Stimulated activated CD4-positive, alpha-beta T cell treated with anti-CD3 and anti-CD28 coated beads, Interleukin-15, amount 100 ng/mL, for 24 hours (primary cell): ENCODE results near the gene PARD6B.
"Not testable (repeated sequence)": the region's sequence is repeated elsewhere in the genome, so short reads cannot be mapped to it uniquely, and the experiment has no call there.

ENCODE experiments used
- DNase-seq: peaks from one replicate; pipeline ENCODE4 v3.0.0-alpha.2; 2020

The PARD6B gene

GRCh38 chr20:50704514-50704913, 26.9 kb upstream of the PARD6B start:
- DNase-seq = no peak

DNA sequence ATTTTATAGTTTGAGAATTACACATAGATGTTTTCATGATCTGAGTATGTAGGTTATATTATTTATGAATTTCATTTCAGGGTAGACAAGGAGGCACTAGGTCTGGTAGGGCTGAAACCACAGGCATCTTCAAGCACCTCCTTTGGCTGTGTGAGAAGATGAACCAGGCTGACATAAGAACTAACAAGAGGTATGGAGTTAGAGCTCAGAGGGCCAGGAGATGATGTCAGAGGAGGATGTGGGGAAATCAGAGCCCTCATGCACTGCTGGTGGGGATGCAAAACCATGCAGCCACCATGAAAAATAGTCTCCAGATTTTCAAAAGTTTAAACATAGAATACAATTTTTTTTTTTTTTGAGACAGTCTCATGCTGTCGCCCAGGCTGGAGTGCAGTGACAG, 26.4 kb upstream of the PARD6B start:
- no peak for DNase-seq

GRCh38 chr20:50708845-50709635, 22.3 kb upstream of the PARD6B start:
- DNase-seq = no peak

- DNase-seq = no peak
Observed at GRCh38 chr20:50709636-50709973, 21.8 kb upstream of the PARD6B start.

DNA sequence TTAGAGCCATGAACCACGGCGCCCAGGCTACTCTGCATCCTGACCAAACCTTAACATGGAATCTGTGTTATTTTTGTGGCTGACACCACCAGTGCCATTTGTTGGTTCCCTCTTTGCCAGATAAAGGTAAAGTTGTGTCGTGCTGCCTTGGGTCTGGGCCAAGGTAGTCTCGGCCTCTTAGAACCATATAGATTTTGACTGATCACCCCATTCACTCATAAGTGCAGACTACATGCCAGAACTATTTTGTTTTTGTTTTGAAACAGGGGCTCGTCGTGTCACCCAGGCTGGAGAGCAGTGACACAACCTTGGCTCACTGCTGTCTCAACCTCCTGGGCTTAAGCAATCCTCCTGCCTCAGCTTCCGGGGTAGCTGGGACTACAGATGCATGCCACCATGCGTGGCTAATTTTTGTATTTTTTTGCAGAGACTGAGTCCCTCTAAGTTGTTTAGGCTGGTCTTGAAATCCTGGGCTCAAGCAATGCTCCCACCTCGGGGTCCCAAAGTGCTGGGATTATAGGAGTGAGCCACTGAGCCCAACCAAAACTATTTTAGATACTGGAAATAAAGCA, 20.8 kb upstream of the PARD6B start:
- DNase-seq = no peak

DNA sequence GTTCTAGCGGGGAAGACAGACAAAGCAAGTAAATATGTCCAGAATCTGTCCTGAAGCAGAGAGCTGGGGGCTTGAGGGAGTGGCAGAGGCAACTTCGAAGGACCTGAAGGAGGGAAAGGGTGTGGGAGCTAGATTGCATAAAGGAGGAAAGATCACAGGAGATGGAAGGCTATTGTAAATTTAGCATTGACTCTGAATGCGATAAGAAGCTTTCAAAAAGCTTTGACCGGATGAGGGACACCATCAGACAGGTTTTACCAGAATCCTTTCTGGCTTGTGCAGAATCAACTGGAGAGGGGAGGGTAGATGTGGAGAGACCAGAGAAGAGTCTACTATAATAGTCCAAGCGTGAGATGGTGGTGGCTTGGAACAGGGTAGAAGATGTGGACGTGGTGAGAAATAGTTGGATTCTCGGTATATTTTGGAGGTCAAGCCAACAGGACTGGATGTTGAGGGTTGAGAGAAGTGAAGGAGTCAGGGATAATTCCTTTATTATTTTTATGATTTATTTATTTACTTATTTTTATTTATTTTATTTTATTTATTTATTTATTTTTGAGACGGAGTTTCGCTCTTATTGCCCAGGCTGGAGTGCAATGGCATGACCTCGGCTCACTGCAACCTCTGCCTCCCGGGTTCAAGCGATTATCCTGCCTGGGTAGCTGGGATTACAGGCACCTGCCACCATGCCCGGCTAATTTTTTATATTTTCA, 20.1 kb upstream of the PARD6B start:
- no peak for DNase-seq

DNA sequence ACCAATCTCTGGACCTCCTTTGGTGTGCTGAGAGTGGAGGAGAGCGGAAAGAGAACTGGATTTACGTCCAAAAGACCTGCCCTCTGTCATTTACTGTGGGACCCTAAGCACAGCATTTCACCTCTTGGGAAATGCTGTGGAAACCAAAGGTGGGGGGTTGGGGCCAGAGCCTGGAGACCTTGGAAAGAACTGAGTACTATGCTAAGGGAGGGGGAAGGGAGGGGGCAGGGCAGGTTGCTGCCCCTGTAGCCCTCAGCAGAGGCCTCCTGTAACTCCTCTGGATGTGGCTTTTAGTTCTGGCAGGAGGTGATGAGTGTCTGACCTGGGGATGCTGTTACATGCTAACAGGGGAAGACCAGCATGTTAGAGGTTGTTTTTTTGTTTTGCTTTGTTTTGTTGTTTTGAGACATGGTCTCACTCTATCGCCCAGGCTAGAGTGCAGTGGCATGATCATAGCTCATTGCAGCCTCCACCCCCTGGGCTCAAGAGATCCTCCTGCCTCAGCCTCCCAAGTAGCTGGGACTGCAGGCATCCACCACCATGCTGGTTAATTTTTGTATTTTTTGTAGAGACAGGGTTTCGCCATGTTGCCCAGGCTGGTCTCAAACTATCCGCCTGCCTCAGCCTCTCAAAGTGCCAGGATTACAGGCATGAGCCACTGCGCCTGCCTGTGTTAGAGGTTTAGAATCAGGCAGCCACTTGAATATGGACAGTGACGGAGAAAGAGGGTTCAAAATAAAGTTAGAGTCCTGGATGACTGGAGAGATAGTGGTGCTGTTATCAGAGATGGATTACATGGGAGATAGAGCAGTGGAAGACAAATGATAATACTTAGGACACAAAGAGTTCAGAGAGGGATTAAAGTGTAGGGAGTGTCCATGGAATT, 18.4 kb upstream of the PARD6B start:
- no peak for DNase-seq

DNA sequence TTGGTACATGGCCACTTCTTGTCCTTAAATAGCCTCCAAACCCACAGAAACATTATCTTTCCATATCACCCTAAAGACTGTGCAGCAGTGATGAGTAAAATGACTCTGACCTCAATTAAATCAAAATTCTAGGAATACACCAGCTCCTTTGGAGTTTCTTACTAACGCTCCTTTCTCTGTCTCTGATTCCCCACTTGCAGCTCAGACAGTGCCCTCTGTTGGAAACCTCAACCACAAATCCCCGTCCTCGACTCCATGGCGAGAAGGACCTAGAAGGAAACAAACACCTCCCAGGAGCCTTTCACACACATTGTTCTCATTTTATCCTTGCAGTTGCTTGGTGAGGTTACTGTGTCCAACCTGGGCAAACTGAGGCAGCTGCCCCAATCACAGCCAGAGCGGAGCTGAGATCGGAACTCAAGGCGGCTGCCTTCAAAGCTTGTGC, 17.7 kb upstream of the PARD6B start:
- DNase-seq = no peak

DNA sequence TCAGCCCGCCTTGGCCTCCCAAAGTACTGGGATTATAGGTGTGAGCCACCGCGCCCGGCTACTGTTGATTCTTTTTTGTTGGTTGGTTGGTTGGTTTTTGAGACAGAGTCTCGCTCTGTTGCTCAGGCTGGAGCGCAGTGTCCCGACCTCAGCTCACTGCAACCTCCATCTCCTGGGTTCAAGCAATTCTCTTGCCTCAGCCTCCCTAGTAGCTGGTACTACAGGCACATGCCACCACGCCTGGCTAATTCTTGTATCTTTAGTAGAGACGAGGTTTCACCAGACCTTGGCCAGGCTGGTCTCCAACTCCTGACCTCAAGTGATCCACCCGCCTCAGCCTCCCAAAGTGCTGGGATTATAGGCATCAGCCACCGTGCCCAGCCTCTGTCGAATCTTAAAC, 17.0 kb upstream of the PARD6B start:
- DNase-seq = not testable (repeated sequence)

- no peak for DNase-seq
Observed at GRCh38 chr20:50715694-50716093, 15.7 kb upstream of the PARD6B start.

DNA sequence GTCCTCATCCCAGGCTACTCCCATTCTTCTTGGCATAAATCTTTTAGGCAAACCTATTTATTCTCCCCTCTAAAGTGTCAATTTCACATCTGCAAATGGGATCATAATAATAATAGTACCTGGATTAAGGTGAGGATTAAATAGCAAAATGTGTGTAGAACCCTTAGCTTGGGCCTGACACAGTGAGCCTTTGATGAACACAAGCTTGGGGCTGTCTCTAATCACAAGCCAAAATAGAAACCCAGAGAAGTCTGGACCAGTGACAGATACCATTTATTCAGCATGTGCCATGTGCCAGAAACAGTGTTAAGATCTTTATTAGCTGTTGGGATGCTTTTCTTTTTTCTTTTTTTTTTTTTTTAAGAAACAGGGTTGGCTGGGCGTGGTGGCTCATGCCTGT, 14.9 kb upstream of the PARD6B start:
- DNase-seq = no peak

- no peak for DNase-seq
Observed at GRCh38 chr20:50717312-50717711, 14.1 kb upstream of the PARD6B start.

GRCh38 chr20:50717974-50718761, 13.2 kb upstream of the PARD6B start:
- DNase-seq = no peak

DNA sequence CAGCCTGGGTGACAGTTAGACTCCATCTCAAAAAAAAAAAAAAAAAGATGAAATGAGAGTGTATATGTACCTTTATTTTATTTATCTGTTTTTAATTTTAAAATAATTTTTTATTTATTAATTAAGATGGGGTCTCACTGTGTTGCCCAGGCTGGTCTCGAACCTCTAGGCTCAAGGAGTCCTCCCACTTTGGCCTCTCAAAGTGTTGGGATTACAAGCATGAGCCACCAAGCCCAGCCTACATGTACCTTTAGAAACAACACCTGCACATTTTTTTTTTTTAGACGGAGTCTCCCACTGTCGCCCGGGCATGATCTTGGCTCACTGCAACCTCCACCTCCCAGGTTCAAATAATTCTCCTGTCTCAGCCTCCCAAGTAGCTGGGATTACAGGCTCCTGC, 12.1 kb upstream of the PARD6B start:
- no peak for DNase-seq

DNA sequence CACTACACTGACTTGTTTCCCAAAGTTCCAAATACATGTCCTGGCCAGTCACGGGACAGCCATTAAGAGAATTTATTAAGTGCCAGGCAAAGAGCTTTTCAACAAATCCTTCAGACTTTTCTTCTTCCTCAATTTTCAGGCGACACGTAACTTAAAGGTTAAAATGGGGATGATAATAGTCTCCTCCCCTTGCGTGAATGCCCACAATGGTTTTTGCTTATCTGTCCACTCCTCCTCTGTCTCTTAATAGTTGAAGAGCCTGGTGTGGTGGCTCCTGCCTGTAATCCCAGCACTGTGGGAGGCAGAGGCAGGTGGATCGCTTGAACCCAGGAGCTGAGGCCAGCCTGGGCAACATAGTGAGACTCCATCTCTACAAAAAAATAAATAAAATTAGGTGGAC, 11.4 kb upstream of the PARD6B start:
- DNase-seq = no peak

DNA sequence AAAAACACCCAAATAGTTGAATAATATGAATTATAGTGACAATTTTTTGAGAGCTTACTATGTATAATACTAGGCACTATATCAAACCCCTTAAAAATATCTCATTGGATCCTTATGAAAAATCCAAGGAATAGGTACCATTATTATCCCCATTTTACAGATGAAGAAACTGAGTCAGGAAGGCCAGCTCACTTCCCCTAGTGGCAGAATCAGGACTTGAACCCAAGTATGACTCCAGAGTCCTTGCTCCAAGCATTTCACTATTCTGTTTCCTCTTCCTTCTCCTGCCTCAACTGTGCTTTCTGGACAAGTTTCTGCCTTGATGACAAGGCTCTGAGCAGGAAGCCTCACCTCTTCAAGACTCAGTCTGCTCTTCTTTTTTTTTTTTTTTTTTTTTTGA, 10.8 kb upstream of the PARD6B start:
- DNase-seq = no peak

DNA sequence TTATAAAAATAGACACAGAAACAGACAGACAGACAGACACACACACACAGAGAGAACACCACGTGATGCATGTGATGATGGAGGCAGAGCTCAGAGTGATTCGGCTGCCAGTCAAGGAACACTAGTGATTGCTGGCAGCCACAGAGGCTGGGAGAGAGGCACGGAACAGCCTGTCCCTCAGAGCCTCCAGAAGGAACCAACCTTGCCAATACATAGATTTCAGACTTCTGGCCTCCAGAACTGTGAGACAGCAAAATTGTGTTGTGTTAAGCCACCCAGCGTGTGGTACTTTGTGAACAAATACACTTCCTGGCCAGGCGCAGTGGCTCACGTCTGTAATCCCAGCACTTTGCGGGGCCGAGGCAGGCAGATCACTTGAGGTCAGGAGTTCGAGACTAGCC, 9.5 kb upstream of the PARD6B start:
- DNase-seq = no peak

DNA sequence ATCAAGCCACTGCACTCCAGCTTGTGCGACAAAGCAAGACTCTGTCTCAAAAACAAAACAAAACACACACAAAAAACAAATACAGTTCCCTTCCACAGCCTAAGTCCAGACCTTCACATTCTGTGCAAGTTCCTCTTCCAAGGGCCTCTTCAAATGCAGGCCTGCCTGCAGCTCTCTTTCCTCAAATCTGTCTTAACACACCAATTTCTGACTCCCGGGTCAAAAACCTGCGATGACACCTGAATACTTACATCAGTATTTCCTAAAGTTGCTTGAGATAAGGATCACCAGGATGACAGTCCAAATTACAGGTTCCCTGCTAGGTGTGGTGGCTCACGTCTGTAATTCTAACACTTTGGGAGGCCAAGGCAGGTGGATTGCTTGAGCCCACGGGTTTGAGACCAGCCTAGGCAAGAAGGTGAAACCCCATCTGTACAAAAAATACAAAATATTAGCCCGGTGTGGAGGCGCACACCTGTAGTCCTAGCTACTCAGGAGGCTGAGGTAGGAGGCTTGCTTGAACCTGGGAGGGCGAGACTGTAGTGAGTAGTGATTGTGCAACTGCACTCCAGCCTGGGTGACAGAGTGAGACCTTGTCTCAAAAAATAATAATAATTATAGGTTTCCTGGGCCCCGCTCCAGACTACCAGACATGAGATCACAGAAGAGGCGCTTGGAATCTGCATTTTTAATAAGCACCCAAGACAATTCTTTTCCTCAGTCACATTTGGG, 8.8 kb upstream of the PARD6B start:
- DNase-seq = no peak

DNA sequence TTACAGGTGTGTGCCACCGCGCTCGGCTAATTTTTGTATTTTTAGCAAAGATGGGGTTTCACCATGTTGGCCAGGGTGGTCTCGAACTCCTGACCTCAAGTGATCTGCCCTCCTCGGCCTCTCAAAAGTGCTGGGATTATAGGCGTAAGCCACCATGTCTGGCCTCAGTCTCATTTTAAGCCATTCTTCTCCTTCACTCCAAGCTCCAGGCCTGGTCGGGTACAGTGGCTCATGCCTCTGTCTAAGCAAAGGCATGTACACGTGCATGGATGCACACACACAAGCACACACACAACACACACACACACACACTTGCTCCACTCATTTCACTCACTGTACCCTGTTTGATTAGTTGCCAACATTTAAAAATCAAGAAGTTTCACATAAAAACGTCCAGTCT, 7.7 kb upstream of the PARD6B start:
- DNase-seq = no peak

GRCh38 chr20:50724112-50724725, 7.2 kb upstream of the PARD6B start:
- DNase-seq = no peak
